GDM1 (cell line): Measurements from ENCODE around the gene REEP2.

Source experiments
- DNase-seq: peaks from one replicate; lab custom pipeline; 2025; lab: John Stamatoyannopoulos, UW

The REEP2 gene

GRCh38 chr5:138448481-138449398 lies 9.9 kb downstream of the REEP2 start:
- DNase-seq = no peak

GRCh38 chr5:138449501-138450239 lies 10.8 kb downstream of the REEP2 start:
- DNase-seq = peak; percentile 55

GRCh38 chr5:138450971-138451370 lies 12.1 kb downstream of the REEP2 start:
- DNase-seq = no peak

GRCh38 chr5:138452720-138453119 lies 13.9 kb downstream of the REEP2 start:
- DNase-seq = no peak

- no peak for DNase-seq
Measured at GRCh38 chr5:138453590-138453989, 14.7 kb downstream of the REEP2 start.

GRCh38 chr5:138454121-138454520 lies 15.3 kb downstream of the REEP2 start:
- no peak for DNase-seq

GRCh38 chr5:138455232-138455930 lies 16.5 kb downstream of the REEP2 start:
- DNase-seq = no peak

GRCh38 chr5:138457531-138458275 lies 18.8 kb downstream of the REEP2 start:
- DNase-seq = no peak

- DNase-seq = no peak
Measured at GRCh38 chr5:138458384-138458783, 19.5 kb downstream of the REEP2 start.

GRCh38 chr5:138458856-138459255 lies 20.0 kb downstream of the REEP2 start:
- DNase-seq = no peak

- DNase-seq = no peak
Measured at GRCh38 chr5:138459311-138459933, 20.6 kb downstream of the REEP2 start.

GRCh38 chr5:138460032-138460693 lies 21.3 kb downstream of the REEP2 start:
- no peak for DNase-seq

- no peak for DNase-seq
Measured at GRCh38 chr5:138461343-138462125, 22.7 kb downstream of the REEP2 start.

GRCh38 chr5:138463419-138464007 lies 24.7 kb downstream of the REEP2 start:
- no peak for DNase-seq

- DNase-seq = peak; percentile 93
Measured at GRCh38 chr5:138464008-138464387, 25.1 kb downstream of the REEP2 start.

- peak; percentile 94 for DNase-seq
Measured at GRCh38 chr5:138464388-138465260, 25.8 kb downstream of the REEP2 start.

GRCh38 chr5:138465261-138466124 lies 26.6 kb downstream of the REEP2 start, which contains the start of gene EGR1:
Gene EGR1, plus strand, starts transcription at chr5:138465479. Its CDS starts 283 bp downstream, at chr5:138465762.
- DNase-seq = peak; percentile 88
